ENCODE measurements around the gene PLCD4. TPM values are rescaled to one million over a fixed set of nuclear protein-coding genes. Genes with fewer than 3 reads are reported as not detected.

PLCD4 gene
- total RNA-seq, 2 donors from 2014 or later = 1.1 to 2.7 TPM

GRCh38 chr2:218583983-218584850 is 23.5 kb upstream of the PLCD4 start:
- intact Hi-C loops (cut with DNase I) = no loop called here
- no peak for DNase-seq (ENCODE audit: low spot score)
- Histone ChIP-seq H3K9me3 (no peaks in the 10 kb centered on the region), H3K27ac (no peak overlapping the region), H3K4me3 (no peak overlapping the region), H3K27me3 (replicated peaks; ENCODE audit: insufficient read depth) (no peaks in the 10 kb centered on the region), H3K4me1 (replicated peaks) (no peaks in the 10 kb centered on the region), H3K36me3 (peaks cover 0 to 4% of the 10 kb centered on the region in 2 donors)
- no peak for TF ChIP-seq CTCF (IDR thresholded peaks at IDR 0.05)
- WGBS = 96% methylated on average over 6 of the region's 6 CpGs

- TF ChIP-seq POLR2AphosphoS5 (IDR thresholded peaks at IDR 0.05) = no peak
- no peak for TF ChIP-seq POLR2A (IDR thresholded peaks at IDR 0.05)
- no peak for TF ChIP-seq CTCF (IDR thresholded peaks at IDR 0.05)
- H3K27ac ChIP-seq = no peak overlapping the region
- no peaks in the 10 kb centered on the region for H3K27me3 ChIP-seq (replicated peaks; ENCODE audit: insufficient read depth)
- 100% methylated on average over 1 of the region's 1 CpG for WGBS
- H3K4me1 ChIP-seq (replicated peaks) = no peaks in the 10 kb centered on the region
- DNase-seq (ENCODE audit: low spot score) = no peak
- H3K36me3 ChIP-seq = peaks cover 0 to 4% of the 10 kb centered on the region in 2 donors
- intact Hi-C loops (cut with DNase I) = no loop called here
- H3K4me3 ChIP-seq = no peak overlapping the region
- H3K9me3 ChIP-seq = no peaks in the 10 kb centered on the region
Measured at GRCh38 chr2:218585541-218585940, 22.2 kb upstream of the PLCD4 start.

GRCh38 chr2:218605432-218605831 is 2.3 kb upstream of the PLCD4 start:
- DNase-seq (ENCODE audit: low spot score) = no peak
- H3K4me3 ChIP-seq = no peak overlapping the region
- no peaks in the 10 kb centered on the region for H3K27me3 ChIP-seq (replicated peaks; ENCODE audit: insufficient read depth)
- H3K9me3 ChIP-seq = no peaks in the 10 kb centered on the region
- H3K27ac ChIP-seq = no peak overlapping the region
- TF ChIP-seq CTCF (IDR thresholded peaks at IDR 0.05) (no peak), POLR2AphosphoS5 (IDR thresholded peaks at IDR 0.05) (no peak), POLR2A (IDR thresholded peaks at IDR 0.05) (no peak)
- H3K36me3 ChIP-seq = no peaks in the 10 kb centered on the region
- H3K4me1 ChIP-seq (replicated peaks) = no peaks in the 10 kb centered on the region
- 59% methylated on average over 2 of the region's 2 CpGs for WGBS
- intact Hi-C loops (cut with DNase I) = loop anchor here (5.0 kb wide), 1 partner anchor 33 kb away; no protein-coding TSS in a partner anchor

- DNase-seq (ENCODE audit: low spot score) = no peak
- no peaks in the 10 kb centered on the region for H3K4me1 ChIP-seq (replicated peaks)
- H3K4me3 ChIP-seq = no peak overlapping the region
- H3K27ac ChIP-seq = peak overlapping the region in 1 of 2 donors; percentile 18
- no peaks in the 10 kb centered on the region for H3K27me3 ChIP-seq (replicated peaks; ENCODE audit: insufficient read depth)
- 57% methylated on average over 6 of the region's 6 CpGs for WGBS
- no peak for TF ChIP-seq POLR2A (IDR thresholded peaks at IDR 0.05)
- no peak for TF ChIP-seq CTCF (IDR thresholded peaks at IDR 0.05)
- TF ChIP-seq POLR2AphosphoS5 (IDR thresholded peaks at IDR 0.05) = peak; percentile 31
- no peaks in the 10 kb centered on the region for H3K9me3 ChIP-seq
- intact Hi-C loops (cut with DNase I) = no loop called here
- no peaks in the 10 kb centered on the region for H3K36me3 ChIP-seq
Measured at GRCh38 chr2:218615868-218616315, 8.2 kb downstream of the PLCD4 start.
